CD4-positive, CD25-positive, alpha-beta regulatory T cell (primary cell): ENCODE data around the gene GTSF1L. TPM values are rescaled to one million over a fixed set of nuclear protein-coding genes. Genes with fewer than 3 reads are reported as not detected.

Experiments used
- ATAC-seq, 2 donors: fragments of 150-1000 bp; cut with Tn5 transposase; one replicate each; pipeline ENCODE4 v1.10.0; 2021; ENCODE audit warnings: low read depth in 2 of 2, moderate number of reproducible peaks in 2 of 2, moderate library complexity in 1 of 2
- DNase-seq, 3 donors: peaks; one replicate each; pipeline versions ENCODE4 v3.0.0 to v3.0.0-alpha.2; 2012 to 2022; ENCODE audit warnings: mixed read lengths in 1 of 3
- H3K27ac ChIP-seq: one replicate; pipeline ENCODE4 v1.7.0; 2013; ENCODE audit warnings: mild to moderate bottlenecking, low read length; ENCODE audit not compliant: insufficient read depth, poor library complexity, severe bottlenecking
- H3K27me3 ChIP-seq: one replicate; pipeline ENCODE4 v1.7.0; 2013; ENCODE audit warnings: low read length; ENCODE audit not compliant: control insufficient read depth, insufficient read depth
- H3K36me3 ChIP-seq: one replicate; pipeline ENCODE4 v1.7.0; 2013; ENCODE audit warnings: mild to moderate bottlenecking, low read length, moderate library complexity; ENCODE audit not compliant: control insufficient read depth, insufficient read depth
- H3K4me1 ChIP-seq: 2 replicates; pipeline ENCODE4 v1.7.0; 2013; ENCODE audit warnings: mild to moderate bottlenecking, low read length; ENCODE audit not compliant: insufficient read depth, control insufficient read depth, poor library complexity, severe bottlenecking
- H3K4me3 ChIP-seq: one replicate; pipeline ENCODE4 v1.7.0; 2013; ENCODE audit warnings: low read depth, mild to moderate bottlenecking, low read length, moderate library complexity
- H3K9me3 ChIP-seq, 2 experiments: 1 replicate in 1 of 2; 2 replicates in 1 of 2; pipeline ENCODE4 v1.7.0; 2013; ENCODE audit warnings: low read length in 2 of 2, mild to moderate bottlenecking in 1 of 2, moderate library complexity in 1 of 2; ENCODE audit not compliant: control insufficient read depth in 2 of 2
- H3K27ac Mint-ChIP-seq, 3 donors: one replicate each; pipeline ENCODE4 v1.8.0; 2020 to 2022; ENCODE audit warnings: mild to moderate bottlenecking in 3 of 3, mixed read lengths in 3 of 3, moderate library complexity in 2 of 3
- H3K27me3 Mint-ChIP-seq: one replicate; pipeline ENCODE4 v1.8.0; 2022; ENCODE audit warnings: mild to moderate bottlenecking, mixed read lengths
- H3K36me3 Mint-ChIP-seq: one replicate; pipeline ENCODE4 v1.8.0; 2020; ENCODE audit warnings: mixed read lengths
- H3K4me1 Mint-ChIP-seq, 4 donors: one replicate each; pipeline ENCODE4 v1.8.0; 2020 to 2022; ENCODE audit warnings: mixed read lengths in 4 of 4, mild to moderate bottlenecking in 1 of 4
- H3K4me3 Mint-ChIP-seq, 4 donors: one replicate each; pipeline ENCODE4 v1.8.0; 2020 to 2022; ENCODE audit warnings: mild to moderate bottlenecking in 4 of 4, mixed read lengths in 4 of 4, moderate library complexity in 3 of 4
- H3K9me3 Mint-ChIP-seq, 7 donors: one replicate each; pipeline ENCODE4 v1.8.0; 2020 to 2022; ENCODE audit warnings: mixed read lengths in 7 of 7, mild to moderate bottlenecking in 3 of 7, moderate library complexity in 2 of 7
- polyA plus RNA-seq, 4 donors: library from polyadenylated mRNA; unstranded; fragments of 300-500 nt; fragmentation: Illumina TruSeq; gene quantifications; one replicate each; pipeline ENCODE4 v1.2.3, GENCODE V29; 2021
- total RNA-seq: library from RNA; stranded (reverse); gene quantifications from one replicate; pipeline ENCODE4 v1.2.3, GENCODE V29; 2022

The GTSF1L gene
- total and polyA plus RNA-seq, 5 donors from 2014 or later, result 0.98 to 3.0 (median 1.4) TPM

- Histone ChIP-seq H3K4me1 (peaks cover 32% of the 10 kb centered on the region), H3K4me3 (peak overlapping the region; percentile 49), H3K27me3 (no peaks in the 10 kb centered on the region), H3K36me3 (no peaks in the 10 kb centered on the region), H3K27ac (peak overlapping the region; percentile 64), H3K9me3 (no peaks in the 10 kb centered on the region)
- H3K27ac Mint-ChIP-seq, result peak overlapping the region; percentile 36 to 87 (median 79)
- ATAC-seq, result no peak
- no peaks in the 10 kb centered on the region for H3K27me3 Mint-ChIP-seq
- no peak for DNase-seq
- H3K4me1 Mint-ChIP-seq, result peaks cover 7 to 53% (median 29%) of the 10 kb centered on the region in 4 donors
- H3K36me3 Mint-ChIP-seq, result no peaks in the 10 kb centered on the region
- peaks cover 0 to 2% (median 0%) of the 10 kb centered on the region in 7 donors for H3K9me3 Mint-ChIP-seq
- H3K4me3 Mint-ChIP-seq, result peak overlapping the region in 2 of 4 donors; percentile 16 to 19
These were observed 25.2 kb upstream of the GTSF1L start for GRCh38 chr20:43752051-43752360.

GRCh38 chr20:43751167-43752050, 24.6 kb upstream of the GTSF1L start:
- H3K4me1 ChIP-seq, result peaks cover 38% of the 10 kb centered on the region

GRCh38 chr20:43750774-43751166, 24.0 kb upstream of the GTSF1L start:
- no peaks in the 10 kb centered on the region for H3K9me3 ChIP-seq
- peaks cover 0 to 2% (median 0%) of the 10 kb centered on the region in 7 donors for H3K9me3 Mint-ChIP-seq
- H3K4me3 Mint-ChIP-seq, result peak overlapping the region; percentile 8 to 56 (median 28)
- H3K4me3 ChIP-seq, result peak overlapping the region; percentile 49
- H3K27ac Mint-ChIP-seq, result peak overlapping the region; percentile 36 to 96 (median 87)
- no peaks in the 10 kb centered on the region for H3K36me3 ChIP-seq
- peaks cover 12 to 63% (median 37%) of the 10 kb centered on the region in 4 donors for H3K4me1 Mint-ChIP-seq
- no peaks in the 10 kb centered on the region for H3K27me3 ChIP-seq
- no peaks in the 10 kb centered on the region for H3K36me3 Mint-ChIP-seq
- ATAC-seq (no peak), DNase-seq (no peak)
- H3K4me1 ChIP-seq, result peaks cover 44% of the 10 kb centered on the region
- H3K27ac ChIP-seq, result peak overlapping the region; percentile 64
- H3K27me3 Mint-ChIP-seq, result no peaks in the 10 kb centered on the region

More at GRCh38 chr20:43751167-43752050, 24.6 kb upstream of the GTSF1L start:
- Histone ChIP-seq H3K4me3 (peak overlapping the region; percentile 49), H3K27me3 (no peaks in the 10 kb centered on the region), H3K36me3 (no peaks in the 10 kb centered on the region), H3K27ac (peak overlapping the region; percentile 64), H3K9me3 (no peaks in the 10 kb centered on the region)
- peak overlapping the region; percentile 3 to 56 (median 28) for H3K4me3 Mint-ChIP-seq
- no peaks in the 10 kb centered on the region for H3K27me3 Mint-ChIP-seq
- peak in 2 of 3 donors; percentile 52 to 94 for DNase-seq
- no peaks in the 10 kb centered on the region for H3K36me3 Mint-ChIP-seq
- peaks cover 0 to 2% (median 0%) of the 10 kb centered on the region in 7 donors for H3K9me3 Mint-ChIP-seq
- ATAC-seq, result peak; percentile 85 to 88
- H3K4me1 Mint-ChIP-seq, result peaks cover 9 to 57% (median 32%) of the 10 kb centered on the region in 4 donors
- peak overlapping the region; percentile 36 to 96 (median 87) for H3K27ac Mint-ChIP-seq

- Mint-ChIP-seq H3K4me3 (peak overlapping the region in 2 of 4 donors; percentile 21 to 22), H3K27me3 (no peaks in the 10 kb centered on the region), H3K9me3 (peaks cover 0 to 2% (median 0%) of the 10 kb centered on the region in 7 donors), H3K4me1 (peaks cover 12 to 67% (median 43%) of the 10 kb centered on the region in 4 donors), H3K36me3 (no peaks in the 10 kb centered on the region), H3K27ac (peak overlapping the region; percentile 9 to 87 (median 36))
- H3K36me3 ChIP-seq, result no peaks in the 10 kb centered on the region
- peak; percentile 70 to 73 (median 70) for DNase-seq
- no peak overlapping the region for H3K27ac ChIP-seq
- no peaks in the 10 kb centered on the region for H3K27me3 ChIP-seq
- peaks cover 52% of the 10 kb centered on the region for H3K4me1 ChIP-seq
- no peak overlapping the region for H3K4me3 ChIP-seq
- peak; percentile 25 to 33 for ATAC-seq
- H3K9me3 ChIP-seq, result no peaks in the 10 kb centered on the region
These were observed 23.0 kb upstream of the GTSF1L start for GRCh38 chr20:43749734-43750294.

GRCh38 chr20:43748274-43748673, 21.5 kb upstream of the GTSF1L start:
- H3K9me3 ChIP-seq, result no peaks in the 10 kb centered on the region
- Mint-ChIP-seq H3K9me3 (peaks cover 0 to 1% (median 0%) of the 10 kb centered on the region in 7 donors), H3K27me3 (no peaks in the 10 kb centered on the region), H3K36me3 (no peaks in the 10 kb centered on the region), H3K4me1 (peaks cover 12 to 65% (median 47%) of the 10 kb centered on the region in 4 donors), H3K4me3 (no peak overlapping the region), H3K27ac (peak overlapping the region in 1 of 3 donors; percentile 20)
- DNase-seq (no peak), ATAC-seq (no peak)
- no peak overlapping the region for H3K4me3 ChIP-seq
- peaks cover 52% of the 10 kb centered on the region for H3K4me1 ChIP-seq
- no peak overlapping the region for H3K27ac ChIP-seq
- no peaks in the 10 kb centered on the region for H3K27me3 ChIP-seq
- H3K36me3 ChIP-seq, result no peaks in the 10 kb centered on the region

- Histone ChIP-seq H3K27ac (no peak overlapping the region), H3K4me3 (no peak overlapping the region), H3K4me1 (peaks cover 40% of the 10 kb centered on the region), H3K36me3 (no peaks in the 10 kb centered on the region), H3K27me3 (no peaks in the 10 kb centered on the region), H3K9me3 (no peaks in the 10 kb centered on the region)
- peaks cover 11 to 57% (median 37%) of the 10 kb centered on the region in 4 donors for H3K4me1 Mint-ChIP-seq
- H3K27me3 Mint-ChIP-seq, result no peaks in the 10 kb centered on the region
- H3K4me3 Mint-ChIP-seq, result peak overlapping the region in 3 of 4 donors; percentile 7 to 59 (median 21)
- DNase-seq (peak in 1 of 3 donors; percentile 55), ATAC-seq (no peak)
- peaks cover 0 to 5% (median 0%) of the 10 kb centered on the region in 7 donors for H3K9me3 Mint-ChIP-seq
- peak overlapping the region in 2 of 3 donors; percentile 8 to 90 for H3K27ac Mint-ChIP-seq
- H3K36me3 Mint-ChIP-seq, result no peaks in the 10 kb centered on the region
These were observed 19.7 kb upstream of the GTSF1L start for GRCh38 chr20:43746344-43747137.
